ENCODE data around the gene FCRL6.

DNA sequence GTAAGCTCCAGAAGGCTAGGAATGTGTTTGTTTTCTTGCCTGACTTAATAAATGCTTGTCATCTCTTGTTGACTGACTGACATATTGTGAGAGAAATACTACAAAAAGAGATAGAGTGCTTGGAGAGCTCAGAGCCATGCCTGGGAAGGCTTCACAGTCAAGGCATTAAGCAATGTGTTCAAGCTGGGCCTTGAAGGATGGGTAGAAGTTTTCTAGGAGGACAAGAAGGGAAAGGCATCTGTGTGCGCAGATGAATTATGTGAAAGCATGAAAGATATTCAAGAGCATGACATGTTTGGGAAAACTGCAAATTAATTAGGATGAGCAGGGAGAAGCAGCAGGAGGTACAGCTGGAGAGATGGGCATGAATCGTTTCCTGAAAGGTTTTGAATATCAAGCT lies 30.1 kb downstream of the FCRL6 start:
- TF ChIP-seq, protein P1, sequence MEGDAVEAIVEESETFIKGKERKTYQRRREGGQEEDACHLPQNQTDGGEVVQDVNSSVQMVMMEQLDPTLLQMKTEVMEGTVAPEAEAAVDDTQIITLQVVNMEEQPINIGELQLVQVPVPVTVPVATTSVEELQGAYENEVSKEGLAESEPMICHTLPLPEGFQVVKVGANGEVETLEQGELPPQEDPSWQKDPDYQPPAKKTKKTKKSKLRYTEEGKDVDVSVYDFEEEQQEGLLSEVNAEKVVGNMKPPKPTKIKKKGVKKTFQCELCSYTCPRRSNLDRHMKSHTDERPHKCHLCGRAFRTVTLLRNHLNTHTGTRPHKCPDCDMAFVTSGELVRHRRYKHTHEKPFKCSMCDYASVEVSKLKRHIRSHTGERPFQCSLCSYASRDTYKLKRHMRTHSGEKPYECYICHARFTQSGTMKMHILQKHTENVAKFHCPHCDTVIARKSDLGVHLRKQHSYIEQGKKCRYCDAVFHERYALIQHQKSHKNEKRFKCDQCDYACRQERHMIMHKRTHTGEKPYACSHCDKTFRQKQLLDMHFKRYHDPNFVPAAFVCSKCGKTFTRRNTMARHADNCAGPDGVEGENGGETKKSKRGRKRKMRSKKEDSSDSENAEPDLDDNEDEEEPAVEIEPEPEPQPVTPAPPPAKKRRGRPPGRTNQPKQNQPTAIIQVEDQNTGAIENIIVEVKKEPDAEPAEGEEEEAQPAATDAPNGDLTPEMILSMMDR (IDR thresholded peaks at IDR 0.05; ENCODE audit: insufficient read depth, low read depth, low read length): no peak
- no peak for TF ChIP-seq EZH2 (IDR thresholded peaks at IDR 0.05; ENCODE audit: insufficient read depth, low read length)

Measured in astrocyte (in vitro differentiated cells and primary cell).